HG03045 (cell line): ENCODE measurements around the gene FBXW7.

ENCODE experiments used
- ATAC-seq: cut with Tn5 transposase; IDR thresholded peaks from one replicate; pipeline ENCODE4 v1.9.1; 2021; ENCODE audit warnings: mild to moderate bottlenecking, moderate library complexity; ENCODE audit not compliant: unreplicated experiment

FBXW7 gene

DNA sequence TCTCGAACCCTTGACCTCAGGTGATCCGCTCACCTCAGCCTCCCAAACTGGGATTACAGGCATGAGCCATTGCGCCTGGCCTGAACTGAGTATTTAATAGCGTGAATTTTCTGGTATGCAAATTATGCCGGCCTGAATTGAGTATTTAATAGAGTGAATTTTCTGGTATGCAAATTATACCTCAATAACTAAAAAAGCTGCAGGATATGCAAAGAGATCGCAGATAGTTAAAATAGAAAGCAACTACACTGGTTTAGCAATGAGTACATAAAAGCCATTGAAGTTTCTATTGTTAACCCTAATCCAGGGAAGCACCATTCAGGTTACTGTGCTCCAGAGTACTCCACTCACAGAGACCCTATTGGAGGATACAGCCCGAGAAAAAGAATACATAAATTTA is 22.8 kb downstream of the FBXW7 start:
- ATAC-seq = no peak

DNA sequence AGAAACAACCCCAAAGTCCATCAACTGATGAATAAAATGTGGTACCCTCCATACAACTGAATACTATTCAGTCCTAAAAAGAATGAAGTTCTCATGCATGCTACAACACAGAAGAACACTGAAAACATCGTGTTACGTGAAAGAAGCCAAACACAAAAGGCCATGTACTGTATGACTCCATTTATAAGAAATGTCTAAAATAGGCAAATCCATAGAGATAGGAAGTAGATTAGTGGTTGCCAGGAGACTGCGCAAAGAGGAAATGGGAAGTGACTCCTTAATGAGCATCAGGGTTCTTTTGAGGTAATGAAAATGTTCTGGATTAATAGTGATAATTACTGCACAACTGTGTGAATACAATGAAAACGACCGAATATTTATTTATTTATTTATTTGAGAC is 23.4 kb downstream of the FBXW7 start:
- ATAC-seq = no peak

DNA sequence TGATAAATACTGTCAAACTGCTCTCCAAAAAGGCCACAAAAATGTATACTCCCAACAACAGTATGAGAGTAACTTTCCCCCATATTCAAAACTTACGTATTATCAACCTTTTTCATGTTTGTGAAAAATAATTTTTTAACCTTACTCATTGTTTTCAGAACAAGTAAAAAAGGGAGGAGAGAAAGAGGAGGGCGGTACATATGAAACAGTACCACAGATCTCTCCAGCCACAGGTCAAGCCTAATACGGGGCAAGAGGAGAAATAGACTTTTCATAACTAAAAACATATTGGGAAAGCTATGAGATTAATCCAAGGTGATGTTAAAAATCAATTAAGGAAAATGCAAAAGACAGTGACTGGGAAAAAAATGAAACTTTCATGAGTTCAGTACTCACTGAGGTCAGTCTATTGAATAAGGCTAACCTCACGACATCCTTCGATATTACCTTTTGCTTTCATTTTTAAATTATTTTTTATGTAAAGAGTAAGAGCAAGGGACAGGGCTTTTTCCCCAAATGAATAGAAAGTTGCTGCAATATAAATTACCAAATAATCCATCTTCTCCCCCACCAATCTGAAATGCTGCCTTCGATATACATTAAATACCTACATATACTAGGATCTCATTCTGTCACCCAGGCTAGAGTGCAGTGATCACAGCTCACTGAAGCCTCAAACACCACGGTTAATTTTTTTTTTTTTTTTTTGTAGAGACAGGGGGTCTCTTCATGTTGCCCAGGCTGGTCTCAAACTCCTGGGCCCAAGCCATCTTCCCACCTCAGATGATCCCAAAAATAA is 25.3 kb downstream of the FBXW7 start:
- ATAC-seq = no peak

DNA sequence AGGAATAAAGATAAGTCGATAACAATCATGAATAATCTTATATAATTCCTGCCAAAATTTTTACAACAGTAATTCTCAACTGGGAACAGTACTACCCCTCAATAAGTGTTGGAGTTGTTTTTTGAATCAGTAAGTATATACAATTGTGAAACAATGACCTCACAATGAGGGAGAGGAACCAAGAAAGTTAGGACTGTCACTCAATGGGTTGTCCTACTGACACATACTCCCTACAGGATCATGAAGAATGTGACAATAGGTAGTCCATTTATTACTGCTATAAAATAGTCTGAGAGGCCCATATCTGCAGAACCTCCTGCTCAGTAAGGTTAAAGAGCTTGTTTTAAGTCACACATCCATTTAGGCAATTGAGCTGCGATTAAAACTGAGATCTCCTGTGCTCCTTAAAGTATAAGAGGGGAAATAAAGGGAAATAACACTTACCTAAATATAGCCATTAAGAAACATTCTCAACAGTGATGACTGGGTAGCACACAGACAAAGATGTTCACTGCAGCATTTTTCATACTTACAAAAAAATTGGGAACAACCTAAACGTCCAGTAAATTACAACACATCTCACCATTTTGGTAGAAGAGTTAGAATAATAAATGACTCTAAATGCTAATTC is 26.2 kb downstream of the FBXW7 start:
- peak; percentile 54 for ATAC-seq

DNA sequence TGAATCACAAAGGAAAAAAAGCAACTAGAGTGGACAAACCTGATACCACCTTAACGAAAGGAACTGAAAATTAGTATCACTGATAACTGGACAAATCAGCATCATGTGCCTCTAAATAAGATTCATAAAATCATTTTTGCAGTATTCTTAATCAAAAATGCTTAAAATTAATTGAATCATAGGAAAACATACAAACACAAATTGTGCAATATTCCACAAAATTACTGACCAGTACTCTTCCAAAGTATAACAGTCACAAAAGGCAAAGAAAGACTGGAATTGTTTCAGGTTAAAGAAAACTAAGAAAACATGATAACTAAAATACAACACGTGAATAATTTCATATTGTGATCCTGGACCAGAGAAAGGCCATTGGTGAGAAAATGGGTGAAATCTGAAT is 27.1 kb downstream of the FBXW7 start:
- ATAC-seq = no peak

DNA sequence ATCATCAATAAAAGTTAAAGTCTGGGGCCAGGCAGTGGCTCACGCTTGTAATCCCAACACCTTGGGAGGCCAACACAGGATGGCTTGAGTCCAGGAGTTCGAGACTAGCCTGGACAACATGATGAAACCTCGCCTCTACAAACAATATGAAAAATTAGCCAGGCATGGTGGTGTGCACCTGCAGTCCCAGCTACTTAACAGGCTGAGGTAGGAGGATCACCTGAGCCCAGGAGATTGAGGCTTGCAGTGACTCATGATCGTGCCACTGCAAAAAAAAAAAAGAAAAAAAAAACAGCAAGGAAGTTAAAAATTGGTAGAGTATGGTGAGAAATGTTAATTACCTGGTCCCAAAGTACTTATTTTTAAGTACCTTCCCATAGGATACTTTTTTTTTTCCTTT is 27.5 kb downstream of the FBXW7 start:
- ATAC-seq = no peak

DNA sequence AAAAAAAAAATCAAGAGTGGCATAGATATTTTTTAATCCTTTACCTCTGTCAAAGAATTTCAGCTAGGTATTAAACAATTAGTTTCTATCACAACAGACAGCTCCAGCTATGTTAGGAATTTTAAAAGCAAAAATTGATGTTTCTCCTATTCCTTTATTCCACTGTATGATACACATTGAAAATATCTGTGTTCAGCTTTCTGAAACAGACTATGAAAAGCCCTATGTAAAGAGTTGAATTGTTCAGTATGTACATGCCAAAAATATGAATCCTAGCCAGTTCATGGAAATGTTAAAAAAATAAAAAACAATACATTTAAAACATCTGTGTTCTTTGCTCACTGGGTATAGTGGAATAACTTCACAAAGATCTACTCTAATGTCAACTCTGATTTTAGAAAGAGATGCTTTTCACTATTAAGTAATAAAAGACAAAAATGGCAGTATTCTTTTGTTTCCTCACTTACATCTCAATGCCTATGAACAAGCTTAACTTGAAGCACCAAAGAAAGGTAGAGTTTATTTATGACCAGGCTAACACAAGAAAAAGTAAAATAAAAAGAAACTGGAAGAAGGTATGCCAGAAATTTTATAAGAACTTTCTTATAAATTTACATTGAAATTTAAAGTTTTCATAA is 32.1 kb downstream of the FBXW7 start:
- ATAC-seq = no peak

DNA sequence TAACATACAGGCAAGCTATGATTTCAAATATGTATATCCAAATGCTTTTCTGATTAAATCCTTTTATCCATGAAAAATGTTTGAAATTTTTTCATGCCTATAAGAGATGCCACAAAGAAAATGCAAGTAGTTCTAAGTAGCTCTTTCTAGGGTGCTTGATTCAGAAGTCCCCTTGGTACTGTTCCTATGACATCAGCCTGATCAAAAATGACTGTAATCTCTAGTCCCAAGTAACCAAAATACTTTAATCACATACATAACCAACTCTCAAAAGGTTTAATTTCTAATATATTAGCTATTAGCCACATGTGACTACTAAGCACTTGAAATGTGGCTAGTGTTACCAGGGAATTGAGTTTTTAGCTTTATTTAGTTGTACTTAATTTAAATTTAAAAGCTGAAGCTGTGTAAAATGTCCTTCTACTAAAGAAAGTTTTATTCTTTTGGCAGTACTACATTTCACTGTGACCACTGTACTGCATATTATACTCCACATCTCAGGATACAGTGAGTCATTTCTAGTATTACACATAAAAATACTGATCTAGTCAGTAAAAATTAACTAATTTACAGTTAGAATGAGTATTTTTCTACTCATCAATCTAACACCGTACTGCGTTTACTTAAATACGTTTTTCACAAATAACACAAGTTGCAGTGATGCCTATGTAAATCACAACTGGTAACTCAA is 33.9 kb downstream of the FBXW7 start:
- ATAC-seq = no peak

DNA sequence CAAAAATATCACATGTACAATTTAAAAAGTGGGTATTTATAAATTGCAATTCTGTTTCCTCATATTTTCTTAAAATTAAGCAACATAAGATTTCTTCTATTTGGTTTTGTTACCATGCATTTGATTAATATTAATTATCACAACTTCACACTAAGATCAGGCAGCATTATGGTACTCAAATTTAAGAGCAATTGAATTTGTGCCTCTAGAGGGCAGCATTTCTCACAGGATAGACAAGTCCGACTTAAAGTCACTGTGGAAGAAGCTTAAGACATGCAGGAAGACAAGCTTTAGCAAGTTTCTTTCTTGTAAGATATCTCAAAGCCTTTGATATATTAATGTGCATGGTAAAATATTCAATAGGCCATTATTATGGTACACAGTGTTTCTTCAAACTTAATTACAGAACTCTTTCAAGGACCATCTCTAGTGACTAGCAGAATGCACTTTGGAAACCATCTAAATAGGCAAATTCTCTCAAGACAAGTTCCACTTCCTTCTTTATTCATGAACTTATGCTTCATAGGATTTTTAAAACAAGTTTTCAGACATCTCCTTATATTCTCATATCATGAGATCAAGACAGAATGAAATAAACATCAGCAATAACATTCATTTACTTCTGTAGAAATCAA is 35.0 kb downstream of the FBXW7 start:
- peak; percentile 54 for ATAC-seq

DNA sequence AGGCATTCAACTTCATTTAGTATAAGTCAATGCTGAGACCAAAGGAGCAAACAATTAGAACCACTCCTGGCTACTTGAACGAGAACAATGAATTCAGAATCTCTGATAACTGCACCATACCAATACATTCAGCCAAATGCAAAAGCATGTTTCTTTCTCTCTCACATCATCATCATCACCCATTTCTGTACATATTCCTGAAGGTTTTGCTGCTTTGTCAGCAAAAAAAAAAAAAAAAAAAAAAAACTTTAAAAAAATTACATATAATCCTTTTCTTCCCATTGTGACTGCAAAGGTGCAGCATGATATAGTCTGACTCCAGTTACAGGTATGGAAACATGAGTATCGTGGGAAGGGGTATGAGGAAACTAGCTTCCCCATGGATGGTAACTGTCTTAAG is 35.6 kb downstream of the FBXW7 start:
- no peak for ATAC-seq

DNA sequence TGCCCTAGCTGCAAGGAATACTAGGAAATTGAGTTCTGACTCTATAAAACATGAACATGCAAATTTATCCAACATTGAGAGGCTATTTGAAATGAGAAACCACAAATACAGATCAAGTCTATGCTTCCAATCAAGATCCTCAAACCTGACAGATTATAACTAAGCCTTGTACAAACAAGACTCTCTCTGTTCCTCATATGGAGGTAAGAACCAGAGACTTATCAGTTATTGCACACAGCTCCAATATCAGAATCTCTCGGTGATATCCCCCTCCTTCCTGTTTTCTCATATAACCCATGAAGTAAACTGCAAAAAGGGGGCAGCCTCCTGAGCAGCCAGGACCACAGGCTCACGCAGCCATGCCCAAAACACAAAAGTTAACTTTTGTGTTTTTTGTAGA is 36.5 kb downstream of the FBXW7 start:
- ATAC-seq = no peak

DNA sequence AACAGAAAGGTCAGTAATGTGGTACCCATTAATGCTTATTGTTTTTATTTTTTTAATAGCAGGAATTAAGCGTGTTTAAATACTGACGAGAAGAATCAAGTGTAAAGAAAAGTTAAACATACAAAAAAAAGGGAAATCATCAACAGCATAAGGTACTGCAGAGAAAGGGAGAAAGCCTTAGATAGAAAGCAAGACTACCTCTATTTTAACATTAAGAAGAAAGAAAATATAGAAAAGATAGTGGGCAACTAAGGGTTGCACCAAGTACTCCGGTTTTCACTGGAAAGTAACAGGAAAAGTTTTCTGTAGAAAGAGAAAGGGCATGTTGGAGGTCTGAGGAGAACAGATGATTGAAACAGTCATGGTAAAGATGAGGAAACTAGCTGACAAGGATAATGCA is 41.9 kb downstream of the FBXW7 start:
- no peak for ATAC-seq

DNA sequence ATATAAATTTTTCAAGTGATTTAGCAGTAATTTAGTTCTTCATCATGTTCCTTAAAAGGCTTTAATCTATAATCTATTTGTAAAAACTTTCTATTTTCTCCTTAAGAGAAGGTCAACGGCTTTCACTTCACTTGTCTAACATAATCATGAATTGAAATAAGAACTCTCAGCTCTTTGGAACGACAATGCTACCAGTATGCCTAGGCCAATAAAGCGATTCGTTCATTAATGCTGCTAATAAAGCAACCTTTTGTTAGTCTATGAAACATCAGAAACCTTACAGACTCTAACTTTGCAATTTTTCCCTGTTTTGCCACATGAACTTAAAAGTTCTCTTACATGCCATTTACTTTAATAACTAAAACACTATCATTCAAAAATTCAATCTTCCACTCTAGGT is 47.6 kb downstream of the FBXW7 start:
- ATAC-seq = no peak

DNA sequence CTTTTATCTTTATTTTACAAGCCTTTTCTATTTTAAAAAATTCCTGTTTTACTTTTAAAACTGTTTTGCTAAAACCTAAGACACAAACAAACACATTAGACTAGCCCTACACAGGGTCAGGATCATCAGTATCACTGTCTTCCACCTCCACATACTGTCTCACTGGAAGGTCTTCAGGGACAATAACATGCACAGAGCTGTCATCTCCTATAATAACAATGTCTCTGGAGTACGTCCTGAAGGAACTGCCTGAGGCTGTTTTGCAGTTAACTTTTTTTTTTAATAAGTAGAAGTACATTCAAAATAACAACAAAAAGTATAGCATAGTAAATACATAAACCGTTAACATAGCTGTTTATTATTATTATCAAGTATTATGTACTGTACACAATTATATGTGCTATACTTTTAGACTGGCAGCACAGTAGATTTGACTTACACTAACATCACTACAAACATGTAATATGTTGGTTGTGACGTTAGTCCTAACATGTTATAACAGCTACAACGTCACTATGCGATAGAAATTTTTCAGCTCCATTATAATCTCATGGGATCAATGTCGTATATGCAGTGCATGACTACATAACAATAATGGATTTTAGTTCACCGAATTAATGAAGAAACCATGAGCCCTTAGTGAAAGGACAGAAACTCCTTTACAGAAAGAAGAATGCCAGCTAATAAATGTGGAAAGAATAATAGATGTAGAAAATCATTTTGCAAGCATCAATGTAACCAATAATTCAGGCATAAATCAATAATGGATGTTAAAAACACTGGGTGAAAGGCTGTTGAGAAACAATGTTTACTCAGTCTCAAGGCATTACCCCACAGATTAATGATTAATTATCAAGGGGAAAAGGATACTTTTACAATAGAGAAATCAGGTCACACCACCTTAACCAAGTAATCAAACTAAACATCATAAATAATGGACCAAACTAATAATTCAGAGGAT is 49.2 kb downstream of the FBXW7 start:
- no peak for ATAC-seq

DNA sequence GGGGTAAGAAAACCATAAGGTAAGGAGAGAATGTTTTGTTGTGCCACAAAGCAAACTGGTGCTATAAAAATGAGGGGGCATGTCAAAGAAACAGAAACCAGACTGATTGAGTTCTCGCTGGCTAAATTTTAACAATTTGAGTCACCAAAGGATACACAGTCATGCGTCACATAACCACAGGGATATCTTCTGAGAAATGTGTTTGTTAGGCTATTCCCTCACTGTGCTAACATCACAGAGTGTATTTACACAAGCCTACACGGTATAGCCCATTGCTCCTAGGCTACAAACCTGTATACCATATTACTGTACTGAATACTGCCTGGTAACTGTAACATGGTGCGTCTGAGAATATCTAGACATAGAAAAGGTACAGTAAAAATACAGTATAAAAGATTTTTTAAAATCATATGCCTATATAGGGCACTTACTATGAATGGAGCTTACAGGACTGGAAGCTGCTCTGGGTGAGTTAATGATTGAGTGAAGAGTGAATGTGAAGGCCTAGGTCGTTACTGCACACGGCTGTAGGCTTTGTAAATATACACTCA is 50.1 kb downstream of the FBXW7 start:
- peak; percentile 96 for ATAC-seq

DNA sequence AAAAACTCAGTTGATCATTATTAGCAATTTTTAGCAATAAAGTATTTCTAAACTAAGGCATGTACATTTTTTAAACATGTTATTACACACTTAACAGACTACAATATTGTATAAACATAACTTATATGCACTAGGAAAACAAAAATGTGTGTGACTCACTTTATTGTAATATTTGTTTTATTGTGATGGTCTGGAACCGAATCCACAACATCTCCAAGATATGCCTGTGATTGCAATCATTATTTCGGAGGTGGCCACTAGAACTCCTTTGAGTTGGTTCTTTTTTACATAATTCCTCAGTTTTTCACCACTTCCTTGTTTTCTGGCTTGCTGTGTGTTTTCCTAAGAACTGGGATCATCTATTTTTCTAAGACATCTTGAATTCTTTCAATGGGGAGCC is 53.7 kb downstream of the FBXW7 start:
- no peak for ATAC-seq

DNA sequence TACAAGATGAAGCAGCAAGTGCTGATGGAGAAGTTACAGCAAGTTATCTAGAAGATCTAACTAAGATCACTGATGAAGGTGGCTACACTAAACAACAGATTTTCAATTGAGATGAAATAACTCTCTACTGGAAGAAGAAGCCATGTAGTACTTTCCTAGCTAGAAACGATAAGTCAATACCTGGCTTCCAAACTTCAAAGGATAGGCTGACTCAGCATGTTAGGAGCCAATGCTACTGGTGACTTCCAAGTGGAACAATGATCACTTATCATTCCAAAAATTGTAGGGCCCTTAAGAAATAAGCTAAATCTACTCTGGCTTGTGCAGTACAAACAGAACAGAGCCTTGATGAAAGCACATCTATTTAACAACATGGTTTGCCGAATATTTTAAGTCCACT is 55.0 kb downstream of the FBXW7 start:
- no peak for ATAC-seq

DNA sequence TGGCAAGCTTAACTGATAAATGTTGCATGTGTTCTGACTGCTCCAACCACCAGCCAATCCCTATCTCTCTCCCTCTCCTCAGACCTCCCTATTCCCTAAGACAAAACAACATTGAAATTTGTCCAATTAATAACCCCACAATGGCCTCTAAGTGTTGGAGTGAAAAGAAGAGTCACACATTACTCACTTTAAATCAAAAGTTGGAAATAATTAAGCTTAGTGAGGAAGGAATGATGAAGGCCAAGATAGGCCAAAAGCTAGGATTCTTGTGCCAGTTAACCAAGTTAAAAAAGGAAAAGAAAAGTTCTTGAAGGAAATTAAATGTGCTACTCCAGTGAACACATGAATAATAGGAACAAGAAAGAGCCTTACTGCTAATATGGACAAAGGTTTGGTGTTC is 55.6 kb downstream of the FBXW7 start:
- ATAC-seq = no peak

DNA sequence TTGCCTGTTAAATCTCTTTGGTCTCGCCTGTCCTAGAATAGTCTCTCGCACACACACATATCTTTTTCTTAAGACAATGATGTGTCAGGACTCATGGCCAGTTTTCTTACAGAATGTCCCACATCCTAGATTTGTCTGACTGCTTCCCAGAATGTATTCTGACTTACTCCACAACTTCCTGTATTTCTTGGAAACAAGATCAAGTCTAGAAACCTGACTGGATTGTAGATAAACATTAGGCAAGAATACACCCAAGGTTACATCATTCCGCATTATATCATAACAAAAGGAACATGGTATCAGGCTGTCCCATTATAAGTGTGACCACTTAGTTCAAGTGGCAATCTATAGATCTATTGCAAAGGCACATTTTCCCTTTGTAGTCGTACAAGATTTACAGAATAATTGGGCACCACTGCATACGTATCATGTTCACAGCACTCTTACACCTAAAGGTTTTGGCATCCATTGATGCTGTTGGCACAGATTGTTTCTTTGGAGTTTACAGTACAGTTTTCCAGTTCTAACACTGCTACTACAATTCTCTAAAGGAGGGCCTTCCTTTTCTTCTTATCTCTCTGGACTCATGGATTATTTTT is 56.4 kb downstream of the FBXW7 start:
- ATAC-seq = no peak
